GM10266 (cell line): ENCODE results near the gene SEMA5A.

ENCODE experiments used
- DNase-seq: peaks from one replicate; pipeline ENCODE4 v3.0.0; 2012; ENCODE audit errors: extremely low spot score
- TF ChIP-seq, protein P1 (sequence below): IDR thresholded peaks from 2 replicates; pipeline ENCODE4 v1.5.1; 2012; ENCODE audit warnings: mild to moderate bottlenecking, low read depth; ENCODE audit not compliant: control insufficient read depth, insufficient read depth; ENCODE audit errors: missing control alignments

SEMA5A gene

DNA sequence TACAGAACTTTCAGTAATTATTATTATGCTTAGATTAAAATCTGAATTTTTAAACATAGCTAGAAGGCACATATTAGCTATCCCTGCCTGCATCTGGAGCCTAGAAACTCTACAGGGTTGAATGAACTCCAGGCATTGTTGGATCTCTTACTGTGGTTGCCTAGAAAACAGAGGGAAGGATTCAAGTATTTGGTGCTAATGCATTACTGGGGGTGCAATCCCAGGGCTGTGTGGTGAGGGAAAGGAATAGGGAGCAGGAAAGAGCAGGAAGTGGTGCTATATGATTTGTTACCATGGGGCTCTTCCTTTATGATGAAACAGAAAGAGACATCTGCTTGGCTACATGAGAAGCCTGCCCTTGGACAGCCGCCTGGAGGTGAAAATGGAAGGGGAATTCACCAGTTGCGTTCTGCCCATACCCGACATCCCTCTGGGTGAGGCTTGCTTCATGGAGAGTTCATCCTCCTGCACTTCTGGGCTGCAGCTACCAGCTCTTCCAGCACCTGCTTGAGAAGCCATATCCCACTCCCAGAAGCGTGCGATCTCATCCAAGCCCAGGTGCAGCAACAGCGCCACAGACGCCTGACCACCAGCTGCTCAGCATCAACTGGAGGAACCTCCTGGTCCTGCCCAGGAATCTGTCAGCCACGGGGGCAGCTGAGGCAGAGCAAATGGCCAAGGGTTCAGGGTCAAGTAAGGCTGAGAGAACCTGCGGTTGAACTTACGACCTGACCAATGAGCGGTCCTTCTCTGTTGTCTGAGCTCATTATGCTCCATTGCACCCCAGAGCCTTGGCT is 362.8 kb downstream of the SEMA5A start:
- no peak for DNase-seq
- TF ChIP-seq, protein P1, sequence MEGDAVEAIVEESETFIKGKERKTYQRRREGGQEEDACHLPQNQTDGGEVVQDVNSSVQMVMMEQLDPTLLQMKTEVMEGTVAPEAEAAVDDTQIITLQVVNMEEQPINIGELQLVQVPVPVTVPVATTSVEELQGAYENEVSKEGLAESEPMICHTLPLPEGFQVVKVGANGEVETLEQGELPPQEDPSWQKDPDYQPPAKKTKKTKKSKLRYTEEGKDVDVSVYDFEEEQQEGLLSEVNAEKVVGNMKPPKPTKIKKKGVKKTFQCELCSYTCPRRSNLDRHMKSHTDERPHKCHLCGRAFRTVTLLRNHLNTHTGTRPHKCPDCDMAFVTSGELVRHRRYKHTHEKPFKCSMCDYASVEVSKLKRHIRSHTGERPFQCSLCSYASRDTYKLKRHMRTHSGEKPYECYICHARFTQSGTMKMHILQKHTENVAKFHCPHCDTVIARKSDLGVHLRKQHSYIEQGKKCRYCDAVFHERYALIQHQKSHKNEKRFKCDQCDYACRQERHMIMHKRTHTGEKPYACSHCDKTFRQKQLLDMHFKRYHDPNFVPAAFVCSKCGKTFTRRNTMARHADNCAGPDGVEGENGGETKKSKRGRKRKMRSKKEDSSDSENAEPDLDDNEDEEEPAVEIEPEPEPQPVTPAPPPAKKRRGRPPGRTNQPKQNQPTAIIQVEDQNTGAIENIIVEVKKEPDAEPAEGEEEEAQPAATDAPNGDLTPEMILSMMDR = no peak

- no peak for DNase-seq
- TF ChIP-seq, protein P1 = no peak
Measured at GRCh38 chr5:9176641-9177040, 369.2 kb downstream of the SEMA5A start.

DNA sequence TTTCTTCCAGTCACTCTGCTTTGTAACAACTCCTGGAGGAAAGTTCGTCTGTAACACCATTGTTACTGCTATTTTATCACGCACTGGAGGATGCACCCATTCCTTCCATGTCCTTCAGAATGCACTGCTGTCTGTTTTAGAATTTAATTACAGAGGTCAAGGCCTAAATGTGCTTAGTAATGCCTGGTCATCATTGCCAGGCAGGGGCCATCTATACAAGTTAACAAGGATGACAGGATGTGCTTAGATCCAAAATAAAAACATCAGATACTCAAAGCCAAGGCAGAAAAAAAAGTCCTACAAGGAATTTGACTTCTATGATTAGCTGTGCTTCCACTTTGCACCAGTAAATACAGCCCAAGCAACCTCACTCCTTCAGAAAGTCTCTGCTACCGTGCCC is 371.4 kb downstream of the SEMA5A start:
- DNase-seq = no peak
- TF ChIP-seq, protein P1 = no peak

- TF ChIP-seq, protein P1 = no peak
- no peak for DNase-seq
Measured at GRCh38 chr5:9173281-9174048, 372.4 kb downstream of the SEMA5A start.

- TF ChIP-seq, protein P1 = no peak
- DNase-seq = no peak
Measured at GRCh38 chr5:9170026-9170425, 375.8 kb downstream of the SEMA5A start.

- no peak for DNase-seq
- TF ChIP-seq, protein P1 = no peak
Measured at GRCh38 chr5:9169557-9169902, 376.3 kb downstream of the SEMA5A start.
